ENCODE results near the gene FAM13B.

Gene FAM13B

GRCh38 chr5:137921931-137922330 is 110.9 kb downstream of the FAM13B start:
- no peak for TF ChIP-seq ZNF274 (IDR thresholded peaks at IDR 0.05; ENCODE audit: low read depth, low read length)
- no peak overlapping the region for H3K4me3 ChIP-seq (ENCODE audit: low read length)

- H3K4me3 ChIP-seq (ENCODE audit: low read length): no peak overlapping the region
- no peak for TF ChIP-seq ZNF274 (IDR thresholded peaks at IDR 0.05; ENCODE audit: low read depth, low read length)
These were observed 116.0 kb downstream of the FAM13B start for GRCh38 chr5:137916923-137917322.

- no peak overlapping the region for H3K4me3 ChIP-seq (ENCODE audit: low read length)
- TF ChIP-seq ZNF274 (IDR thresholded peaks at IDR 0.05; ENCODE audit: low read depth, low read length): no peak
These were observed 118.1 kb downstream of the FAM13B start for GRCh38 chr5:137914758-137915157.

- H3K4me3 ChIP-seq (ENCODE audit: low read length): no peak overlapping the region
- TF ChIP-seq ZNF274 (IDR thresholded peaks at IDR 0.05; ENCODE audit: low read depth, low read length): no peak
These were observed 130.3 kb downstream of the FAM13B start for GRCh38 chr5:137902408-137903133.

- no peak for TF ChIP-seq ZNF274 (IDR thresholded peaks at IDR 0.05; ENCODE audit: low read depth, low read length)
- H3K4me3 ChIP-seq (ENCODE audit: low read length): no peak overlapping the region
These were observed 131.7 kb downstream of the FAM13B start for GRCh38 chr5:137901011-137901817.

- no peak for TF ChIP-seq ZNF274 (IDR thresholded peaks at IDR 0.05; ENCODE audit: low read depth, low read length)
- no peak overlapping the region for H3K4me3 ChIP-seq (ENCODE audit: low read length)
These were observed 133.4 kb downstream of the FAM13B start for GRCh38 chr5:137899493-137899892.

GRCh38 chr5:137896560-137896959 is 136.3 kb downstream of the FAM13B start:
- no peak for TF ChIP-seq ZNF274 (IDR thresholded peaks at IDR 0.05; ENCODE audit: low read depth, low read length)
- no peak overlapping the region for H3K4me3 ChIP-seq (ENCODE audit: low read length)

- no peak for TF ChIP-seq ZNF274 (IDR thresholded peaks at IDR 0.05; ENCODE audit: low read depth, low read length)
- H3K4me3 ChIP-seq (ENCODE audit: low read length): no peak overlapping the region
These were observed 138.3 kb downstream of the FAM13B start for GRCh38 chr5:137894586-137894985.

GRCh38 chr5:137891849-137892248 is 141.0 kb downstream of the FAM13B start:
- TF ChIP-seq ZNF274 (IDR thresholded peaks at IDR 0.05; ENCODE audit: low read depth, low read length): no peak
- H3K4me3 ChIP-seq (ENCODE audit: low read length): no peak overlapping the region

- H3K4me3 ChIP-seq (ENCODE audit: low read length): no peak overlapping the region
- TF ChIP-seq ZNF274 (IDR thresholded peaks at IDR 0.05; ENCODE audit: low read depth, low read length): no peak
These were observed 142.0 kb downstream of the FAM13B start for GRCh38 chr5:137890845-137891244.

GRCh38 chr5:137888863-137889759 is 143.8 kb downstream of the FAM13B start, which contains the start of gene PKD2L2:
PKD2L2 (plus strand) TSS chr5:137889457; CDS start chr5:137889492, 35 bp downstream.
- H3K4me3 ChIP-seq (ENCODE audit: low read length): peak within 1 kb of the TSS; percentile 62
- TF ChIP-seq ZNF274 (IDR thresholded peaks at IDR 0.05; ENCODE audit: low read depth, low read length): no peak

GRCh38 chr5:137888466-137888862 is 144.4 kb downstream of the FAM13B start:
- TF ChIP-seq ZNF274 (IDR thresholded peaks at IDR 0.05; ENCODE audit: low read depth, low read length): no peak
- H3K4me3 ChIP-seq (ENCODE audit: low read length): peak overlapping the region; percentile 62

Measured in GM08714 (cell line).